ENCODE results near the gene MDGA2. TPM values are rescaled to one million over a fixed set of nuclear protein-coding genes. Genes with fewer than 3 reads are reported as not detected.

MDGA2 gene
- total RNA-seq, 2 experiments from 2014 or later = not detected

- Mint-ChIP-seq H3K36me3 (no peaks in the 10 kb centered on the region), H3K9me3 (no peaks in the 10 kb centered on the region), H3K4me1 (no peaks in the 10 kb centered on the region), H3K27ac (no peak overlapping the region), H3K4me3 (no peak overlapping the region), H3K27me3 (no peaks in the 10 kb centered on the region)
- no peak for DNase-seq
Observed at GRCh38 chr14:47167402-47167801, 508.0 kb downstream of the MDGA2 start.

- peaks cover 4% of the 10 kb centered on the region for H3K9me3 Mint-ChIP-seq
- H3K4me3 Mint-ChIP-seq = no peak overlapping the region
- DNase-seq = no peak
- H3K4me1 Mint-ChIP-seq = no peaks in the 10 kb centered on the region
- no peaks in the 10 kb centered on the region for H3K36me3 Mint-ChIP-seq
- no peak overlapping the region for H3K27ac Mint-ChIP-seq
- H3K27me3 Mint-ChIP-seq = no peaks in the 10 kb centered on the region
Observed at GRCh38 chr14:47155395-47155794, 520.0 kb downstream of the MDGA2 start.

- DNase-seq = no peak
- Mint-ChIP-seq H3K9me3 (peaks cover 4% of the 10 kb centered on the region), H3K27ac (no peak overlapping the region), H3K4me3 (no peak overlapping the region), H3K27me3 (no peaks in the 10 kb centered on the region), H3K36me3 (no peaks in the 10 kb centered on the region), H3K4me1 (no peaks in the 10 kb centered on the region)
Observed at GRCh38 chr14:47154276-47154797, 521.1 kb downstream of the MDGA2 start.

- no peak overlapping the region for H3K27ac Mint-ChIP-seq
- no peak overlapping the region for H3K4me3 Mint-ChIP-seq
- H3K4me1 Mint-ChIP-seq = no peaks in the 10 kb centered on the region
- no peaks in the 10 kb centered on the region for H3K36me3 Mint-ChIP-seq
- H3K27me3 Mint-ChIP-seq = no peaks in the 10 kb centered on the region
- peaks cover 4% of the 10 kb centered on the region for H3K9me3 Mint-ChIP-seq
- DNase-seq = no peak
Observed at GRCh38 chr14:47153746-47154145, 521.7 kb downstream of the MDGA2 start.

GRCh38 chr14:47150267-47150666 is 525.1 kb downstream of the MDGA2 start:
- Mint-ChIP-seq H3K27ac (no peak overlapping the region), H3K27me3 (no peaks in the 10 kb centered on the region), H3K4me1 (no peaks in the 10 kb centered on the region), H3K36me3 (no peaks in the 10 kb centered on the region), H3K9me3 (peaks cover 7% of the 10 kb centered on the region), H3K4me3 (no peak overlapping the region)
- no peak for DNase-seq

GRCh38 chr14:47149326-47149725 is 526.1 kb downstream of the MDGA2 start:
- no peak overlapping the region for H3K4me3 Mint-ChIP-seq
- no peaks in the 10 kb centered on the region for H3K27me3 Mint-ChIP-seq
- H3K27ac Mint-ChIP-seq = no peak overlapping the region
- peaks cover 7% of the 10 kb centered on the region for H3K9me3 Mint-ChIP-seq
- no peak for DNase-seq
- H3K36me3 Mint-ChIP-seq = no peaks in the 10 kb centered on the region
- no peaks in the 10 kb centered on the region for H3K4me1 Mint-ChIP-seq

GRCh38 chr14:47148686-47149085 is 526.7 kb downstream of the MDGA2 start:
- DNase-seq = no peak
- H3K9me3 Mint-ChIP-seq = peaks cover 7% of the 10 kb centered on the region
- no peaks in the 10 kb centered on the region for H3K27me3 Mint-ChIP-seq
- no peak overlapping the region for H3K27ac Mint-ChIP-seq
- H3K36me3 Mint-ChIP-seq = no peaks in the 10 kb centered on the region
- H3K4me1 Mint-ChIP-seq = no peaks in the 10 kb centered on the region
- no peak overlapping the region for H3K4me3 Mint-ChIP-seq

GRCh38 chr14:47120645-47121044 is 554.8 kb downstream of the MDGA2 start:
- Mint-ChIP-seq H3K36me3 (no peaks in the 10 kb centered on the region), H3K4me3 (no peak overlapping the region), H3K9me3 (no peaks in the 10 kb centered on the region), H3K27me3 (no peaks in the 10 kb centered on the region), H3K4me1 (no peaks in the 10 kb centered on the region), H3K27ac (no peak overlapping the region)
- no peak for DNase-seq

- H3K36me3 Mint-ChIP-seq = no peaks in the 10 kb centered on the region
- no peaks in the 10 kb centered on the region for H3K27me3 Mint-ChIP-seq
- H3K27ac Mint-ChIP-seq = no peak overlapping the region
- no peak overlapping the region for H3K4me3 Mint-ChIP-seq
- no peak for DNase-seq
- no peaks in the 10 kb centered on the region for H3K4me1 Mint-ChIP-seq
- no peaks in the 10 kb centered on the region for H3K9me3 Mint-ChIP-seq
Observed at GRCh38 chr14:47103771-47104170, 571.6 kb downstream of the MDGA2 start.

- H3K36me3 Mint-ChIP-seq = no peaks in the 10 kb centered on the region
- no peaks in the 10 kb centered on the region for H3K9me3 Mint-ChIP-seq
- H3K27me3 Mint-ChIP-seq = no peaks in the 10 kb centered on the region
- DNase-seq = no peak
- no peak overlapping the region for H3K4me3 Mint-ChIP-seq
- no peak overlapping the region for H3K27ac Mint-ChIP-seq
- H3K4me1 Mint-ChIP-seq = no peaks in the 10 kb centered on the region
Observed at GRCh38 chr14:47102472-47102871, 572.9 kb downstream of the MDGA2 start.

GRCh38 chr14:47085678-47086077 is 589.7 kb downstream of the MDGA2 start:
- no peak overlapping the region for H3K27ac Mint-ChIP-seq
- peaks cover 4% of the 10 kb centered on the region for H3K9me3 Mint-ChIP-seq
- H3K27me3 Mint-ChIP-seq = no peaks in the 10 kb centered on the region
- no peaks in the 10 kb centered on the region for H3K4me1 Mint-ChIP-seq
- H3K4me3 Mint-ChIP-seq = no peak overlapping the region
- no peaks in the 10 kb centered on the region for H3K36me3 Mint-ChIP-seq
- DNase-seq = no peak

- DNase-seq = no peak
- no peaks in the 10 kb centered on the region for H3K9me3 Mint-ChIP-seq
- no peak overlapping the region for H3K4me3 Mint-ChIP-seq
- no peak overlapping the region for H3K27ac Mint-ChIP-seq
- H3K36me3 Mint-ChIP-seq = no peaks in the 10 kb centered on the region
- H3K4me1 Mint-ChIP-seq = no peaks in the 10 kb centered on the region
- H3K27me3 Mint-ChIP-seq = no peaks in the 10 kb centered on the region
Observed at GRCh38 chr14:47065326-47065725, 610.1 kb downstream of the MDGA2 start.

- Mint-ChIP-seq H3K27ac (no peak overlapping the region), H3K4me1 (no peaks in the 10 kb centered on the region), H3K4me3 (no peak overlapping the region), H3K9me3 (peaks cover 2% of the 10 kb centered on the region), H3K27me3 (no peaks in the 10 kb centered on the region), H3K36me3 (no peaks in the 10 kb centered on the region)
- no peak for DNase-seq
Observed at GRCh38 chr14:47060050-47060449, 615.4 kb downstream of the MDGA2 start.

GRCh38 chr14:47057364-47057763 is 618.0 kb downstream of the MDGA2 start:
- H3K4me1 Mint-ChIP-seq = no peaks in the 10 kb centered on the region
- DNase-seq = no peak
- H3K27ac Mint-ChIP-seq = no peak overlapping the region
- H3K36me3 Mint-ChIP-seq = no peaks in the 10 kb centered on the region
- H3K9me3 Mint-ChIP-seq = peaks cover 7% of the 10 kb centered on the region
- no peaks in the 10 kb centered on the region for H3K27me3 Mint-ChIP-seq
- H3K4me3 Mint-ChIP-seq = no peak overlapping the region

GRCh38 chr14:47044841-47045240 is 630.6 kb downstream of the MDGA2 start:
- no peak for DNase-seq
- no peak overlapping the region for H3K27ac Mint-ChIP-seq
- no peaks in the 10 kb centered on the region for H3K36me3 Mint-ChIP-seq
- H3K4me1 Mint-ChIP-seq = no peaks in the 10 kb centered on the region
- H3K27me3 Mint-ChIP-seq = no peaks in the 10 kb centered on the region
- H3K9me3 Mint-ChIP-seq = peaks cover 1% of the 10 kb centered on the region
- no peak overlapping the region for H3K4me3 Mint-ChIP-seq

GRCh38 chr14:47040550-47040949 is 634.9 kb downstream of the MDGA2 start:
- DNase-seq = no peak
- no peaks in the 10 kb centered on the region for H3K4me1 Mint-ChIP-seq
- H3K4me3 Mint-ChIP-seq = no peak overlapping the region
- H3K36me3 Mint-ChIP-seq = no peaks in the 10 kb centered on the region
- no peaks in the 10 kb centered on the region for H3K27me3 Mint-ChIP-seq
- H3K9me3 Mint-ChIP-seq = no peaks in the 10 kb centered on the region
- H3K27ac Mint-ChIP-seq = no peak overlapping the region

- Mint-ChIP-seq H3K27me3 (no peaks in the 10 kb centered on the region), H3K36me3 (no peaks in the 10 kb centered on the region)
Observed at GRCh38 chr14:47039336-47039735, 636.1 kb downstream of the MDGA2 start.

More at GRCh38 chr14:47039336-47039735, 636.1 kb downstream of the MDGA2 start:
- Mint-ChIP-seq H3K27ac (no peak overlapping the region), H3K4me3 (no peak overlapping the region), H3K4me1 (no peaks in the 10 kb centered on the region), H3K9me3 (no peaks in the 10 kb centered on the region)
- no peak for DNase-seq
